Adrenal gland (tissue), 5 donors: Measurements from ENCODE around the gene TBCEL.

Source experiments
- CTCF ChIP-seq, 6 experiments: fragments of 450-650 bp in 4 of 6; fragments of 200-600 bp in 2 of 6; sonication (generic) in 1 of 6; IDR thresholded peaks; 1 replicate in 5 of 6; 2 replicates in 1 of 6; pipeline versions ENCODE4 v1.5.1 to v1.8.0; 2016 to 2021; ENCODE audit warnings: antibody characterized with exemption in 6 of 6, mild to moderate bottlenecking in 2 of 6, moderate library complexity in 1 of 6
- POLR2A ChIP-seq, 2 donors: fragments of 450-650 bp; IDR thresholded peaks; one replicate each; pipeline ENCODE4 v1.6.1; 2017; ENCODE audit warnings: antibody characterized with exemption in 2 of 2, mild to moderate bottlenecking in 2 of 2, moderate library complexity in 1 of 2
- donor health status: DM: no; HTN: no; CAD: no.

- TF ChIP-seq CTCF (IDR thresholded peaks at IDR 0.05) (no peak), POLR2A (IDR thresholded peaks at IDR 0.05) (no peak)
Measured at GRCh38 chr11:121035780-121036179, 11.9 kb downstream of the TBCEL start.
